IMR-90 (cell line): ENCODE results near the gene ADISSP. TPM values are rescaled to one million over a fixed set of nuclear protein-coding genes. Genes with fewer than 3 reads are reported as not detected.
A peak's percentile ranks its signal among the peaks of the same experiment; 100 is the strongest.

ENCODE experiments used
- ATAC-seq: fragments of 200-7000 bp; cut with Tn5 transposase; 2 replicates; pipeline ENCODE4 v1.9.1; 2020; ENCODE audit warnings: low read depth, mild to moderate bottlenecking, moderate library complexity
- BruUV-seq: library from RNA; stranded (reverse); fragments of 400-500 nt; replicated peaks from 2 replicates; lab custom pipeline; 2021; lab: Mats Ljungman, UMichigan
- CTCF ChIA-PET: fragments of 300-600 bp; formaldehyde crosslinking; extraction: SDS; loops from one replicate; lab custom pipeline; 2021; ENCODE audit warnings: antibody characterized with exemption; lab: Yijun Ruan, JAX
- POLR2A ChIA-PET: fragments of 300-600 bp; sonication (Branson Sonifier 250); formaldehyde crosslinking; loops from one replicate; lab custom pipeline; 2022; ENCODE audit warnings: antibody characterized with exemption; ENCODE audit not compliant: unreplicated experiment; lab: Charles Lee
- DNase-seq: peaks from one replicate; pipeline ENCODE4 v3.0.0; 2013
- H2AFZ ChIP-seq: replicated peaks from 2 replicates; pipeline ENCODE3; 2013; ENCODE audit warnings: low read length, mild to moderate bottlenecking; ENCODE audit not compliant: poor library complexity
- H2AK5ac ChIP-seq: 2 replicates; pipeline ENCODE4 v1.6.1; 2013; ENCODE audit warnings: low read depth, low read length, inconsistent platforms
- H2AK9ac ChIP-seq: replicated peaks from 2 replicates; pipeline ENCODE3; 2013; ENCODE audit warnings: mild to moderate bottlenecking, low read depth, low read length, moderate library complexity; ENCODE audit not compliant: poor library complexity
- H2BK120ac ChIP-seq: 2 replicates; pipeline ENCODE4 v1.6.1; 2013; ENCODE audit warnings: low read depth, low read length, inconsistent platforms
- H2BK15ac ChIP-seq: 3 replicates; pipeline ENCODE4 v1.6.1; 2013; ENCODE audit warnings: low read depth, low read length, inconsistent platforms
- H2BK20ac ChIP-seq: 2 replicates; pipeline ENCODE4 v1.6.1; 2013; ENCODE audit warnings: low read depth, mild to moderate bottlenecking, inconsistent platforms, low read length, moderate library complexity
- H2BK5ac ChIP-seq: 2 replicates; pipeline ENCODE4 v1.6.1; 2013; ENCODE audit warnings: mild to moderate bottlenecking, low read depth, low read length, inconsistent platforms; ENCODE audit not compliant: poor library complexity, severe bottlenecking
- H3K14ac ChIP-seq: replicated peaks from 2 replicates; pipeline ENCODE4 v1.6.1; 2013; ENCODE audit warnings: low read depth, low read length, inconsistent platforms
- H3K18ac ChIP-seq: 2 replicates; pipeline ENCODE4 v1.6.1; 2013; ENCODE audit warnings: low read depth, low read length, control low read depth
- H3K23ac ChIP-seq: 2 replicates; pipeline ENCODE4 v1.6.1; 2013; ENCODE audit warnings: low read depth, low read length, inconsistent platforms
- H3K27ac ChIP-seq: 2 replicates; pipeline ENCODE4 v1.5.1; 2013; ENCODE audit warnings: mild to moderate bottlenecking, control low read depth, low read length; ENCODE audit not compliant: insufficient read depth
- H3K27me3 ChIP-seq: 2 replicates; pipeline ENCODE4 v1.6.1; 2013; ENCODE audit warnings: low read length; ENCODE audit not compliant: control insufficient read depth, insufficient read depth
- H3K36me3 ChIP-seq: 2 replicates; pipeline ENCODE4 v1.6.1; 2013; ENCODE audit warnings: low read length, mixed read lengths; ENCODE audit not compliant: control insufficient read depth, insufficient read depth
- H3K4ac ChIP-seq: 2 replicates; pipeline ENCODE4 v1.6.1; 2013; ENCODE audit warnings: low read depth, low read length, inconsistent platforms
- H3K4me1 ChIP-seq: 2 replicates; pipeline ENCODE4 v1.6.1; 2013; ENCODE audit warnings: low read length, mixed read lengths; ENCODE audit not compliant: control insufficient read depth, insufficient read depth
- H3K4me2 ChIP-seq: 2 replicates; pipeline ENCODE4 v1.6.1; 2013; ENCODE audit warnings: low read depth, mild to moderate bottlenecking, control low read depth, low read length, moderate library complexity
- H3K4me3 ChIP-seq: 2 replicates; pipeline ENCODE4 v1.5.1; 2013; ENCODE audit warnings: low read depth, mild to moderate bottlenecking, control low read depth, low read length, moderate library complexity; ENCODE audit not compliant: insufficient read depth
- H3K56ac ChIP-seq: 2 replicates; pipeline ENCODE4 v1.6.1; 2013; ENCODE audit warnings: low read length, inconsistent platforms; ENCODE audit not compliant: insufficient read depth; ENCODE audit errors: extremely low read depth
- H3K79me1 ChIP-seq, 2 experiments: 2 replicates each; pipeline ENCODE4 v1.6.1; 2013; ENCODE audit warnings: low read length in 2 of 2, inconsistent platforms in 1 of 2, low read depth in 1 of 2
- H3K9ac ChIP-seq: 2 replicates; pipeline ENCODE4 v1.6.1; 2013; ENCODE audit warnings: low read depth, low read length, control low read depth
- H3K9me1 ChIP-seq: 2 replicates; pipeline ENCODE4 v1.6.1; 2013; ENCODE audit warnings: low read length, inconsistent platforms; ENCODE audit not compliant: insufficient read depth
- H3K9me3 ChIP-seq: 2 replicates; pipeline ENCODE4 v1.6.1; 2013; ENCODE audit warnings: low read length; ENCODE audit not compliant: control insufficient read depth, insufficient read depth
- H4K20me1 ChIP-seq: 2 replicates; pipeline ENCODE4 v1.6.1; 2013; ENCODE audit warnings: low read length, inconsistent platforms; ENCODE audit not compliant: insufficient read depth
- H4K5ac ChIP-seq: 2 replicates; pipeline ENCODE4 v1.6.1; 2013; ENCODE audit warnings: mild to moderate bottlenecking, low read depth, low read length, control low read depth
- H4K8ac ChIP-seq, 2 experiments: 2 replicates each; pipeline ENCODE4 v1.6.1; 2013; ENCODE audit warnings: low read depth in 2 of 2, low read length in 2 of 2, control low read depth in 1 of 2, inconsistent platforms in 1 of 2
- H4K91ac ChIP-seq: 2 replicates; pipeline ENCODE4 v1.6.1; 2013; ENCODE audit warnings: low read depth, low read length, inconsistent platforms; ENCODE audit not compliant: insufficient read depth
- BHLHE40 ChIP-seq: fragments of 150-350 bp; IDR thresholded peaks from 2 replicates; pipeline ENCODE4 v1.6.1; 2016; ENCODE audit warnings: mild to moderate bottlenecking, low read depth, low read length
- CEBPB ChIP-seq: IDR thresholded peaks from 2 replicates; pipeline ENCODE4 v1.6.1; 2012; ENCODE audit warnings: low read depth, low read length, improper control_type of control experiment
- CHD1 ChIP-seq: IDR thresholded peaks from 2 replicates; pipeline ENCODE4 v1.6.1; 2012; ENCODE audit warnings: low read depth, low read length, improper control_type of control experiment
- CTCF ChIP-seq: conservative IDR thresholded peaks from 2 replicates; pipeline ENCODE4 v1.5.1; 2012; ENCODE audit warnings: mild to moderate bottlenecking, low read depth, low read length, improper control_type of control experiment
- ELK1 ChIP-seq: fragments of 150-350 bp; IDR thresholded peaks from 2 replicates; pipeline ENCODE4 v1.6.1; 2016; ENCODE audit warnings: low read depth, mild to moderate bottlenecking, low read length, moderate library complexity, borderline replicate concordance
- FOS ChIP-seq: fragments of 150-350 bp; IDR thresholded peaks from 2 replicates; pipeline ENCODE4 v1.6.1; 2016; ENCODE audit warnings: low read depth, low read length
- MAFK ChIP-seq: IDR thresholded peaks from 2 replicates; pipeline ENCODE4 v1.6.1; 2012; ENCODE audit warnings: low read depth, low read length, improper control_type of control experiment
- MAZ ChIP-seq: IDR thresholded peaks from 2 replicates; pipeline ENCODE4 v1.6.1; 2012; ENCODE audit warnings: low read depth, mild to moderate bottlenecking, low read length, improper control_type of control experiment, moderate library complexity, borderline replicate concordance
- MXI1 ChIP-seq: IDR thresholded peaks from 2 replicates; pipeline ENCODE4 v1.6.1; 2012; ENCODE audit warnings: low read depth, mild to moderate bottlenecking, low read length, moderate library complexity, borderline replicate concordance
- NFE2L2 ChIP-seq: fragments of 150-350 bp; IDR thresholded peaks from 2 replicates; pipeline ENCODE4 v1.6.1; 2016; ENCODE audit warnings: low read depth, mild to moderate bottlenecking, low read length
- POLR2A ChIP-seq: IDR thresholded peaks from 2 replicates; pipeline ENCODE4 v1.6.1; 2012; ENCODE audit warnings: mild to moderate bottlenecking, low read depth, low read length
- RAD21 ChIP-seq: IDR thresholded peaks from 2 replicates; pipeline ENCODE4 v1.6.1; 2012; ENCODE audit warnings: low read length, improper control_type of control experiment
- RCOR1 ChIP-seq: IDR thresholded peaks from 2 replicates; pipeline ENCODE4 v1.6.1; 2012; ENCODE audit warnings: mild to moderate bottlenecking, low read length, improper control_type of control experiment; ENCODE audit not compliant: insufficient replicate concordance
- RFX5 ChIP-seq: IDR thresholded peaks from 2 replicates; pipeline ENCODE4 v1.8.0; 2012; ENCODE audit warnings: low read depth, mild to moderate bottlenecking, low read length, moderate library complexity
- SMC3 ChIP-seq: fragments of 150-350 bp; IDR thresholded peaks from 2 replicates; pipeline ENCODE4 v1.6.1; 2016; ENCODE audit warnings: low read depth, mild to moderate bottlenecking, antibody characterized with exemption, low read length, moderate library complexity
- WGBS, 2 experiments: methylation state at CpG; one replicate each; pipeline versions ENCODE4 v1.1.5 to v1.1.7; 2013; ENCODE audit warnings: missing lambda C conversion rate in 2 of 2; ENCODE audit not compliant: insufficient read length in 1 of 2; ENCODE audit errors: extremely low coverage in 2 of 2; 5-methylcytosine and 5-hydroxymethylcytosine counted together
- dilution Hi-C: fragments of 300-500 bp; cut with HindIII; formaldehyde crosslinking; loops from one replicate; pipeline ENCODE4 v1.14.3; 2018; ENCODE audit warnings: low sequenced_read_pairs; ENCODE audit not compliant: unreplicated experiment
- in situ Hi-C: fragments of 300-500 bp; cut with MboI; formaldehyde crosslinking; loops from 3 replicates; pipeline ENCODE4 v1.14.3; 2019; ENCODE audit warnings: low sequenced_read_pairs, inconsistent platforms, mixed read lengths
- intact Hi-C: fragments of 100-400 bp; cut with micrococcal nuclease; formaldehyde crosslinking; loops from 2 replicates; pipeline ENCODE4 v1.10.0; 2022
- polyA plus RNA-seq, 3 experiments: library from polyadenylated mRNA; depleted of rRNA; stranded (reverse); fragments of >200 nt; gene quantifications; 2 replicates each; pipeline ENCODE4 v1.2.3, GENCODE V29; 2012; ENCODE audit warnings: low replicate concordance in 1 of 3
- total RNA-seq: library from RNA; depleted of rRNA; stranded (reverse); fragments of >200 nt; gene quantifications from 2 replicates; pipeline ENCODE4 v1.2.3, GENCODE V29; 2012

The ADISSP gene
- total and polyA plus RNA-seq, 2 of the 4 experiments (the other 2 are of a cell fraction): 31.9 to 58.2 TPM

- Histone ChIP-seq H3K9ac (peak overlapping the region; percentile 76), H3K4ac (peak overlapping the region; percentile 98), H3K56ac (peak overlapping the region; percentile 98), H3K18ac (peak overlapping the region; percentile 84), H3K27me3 (no peaks in the 10 kb centered on the region), H4K91ac (peak overlapping the region; percentile 100), H3K4me2 (peak overlapping the region; percentile 68), H2BK15ac (peak overlapping the region; percentile 95), H3K23ac (peak overlapping the region; percentile 98), H3K9me1 (peaks cover 14% of the 10 kb centered on the region), H3K27ac (peak overlapping the region; percentile 91), H4K20me1 (no peaks in the 10 kb centered on the region), H2AFZ (peak overlapping the region; percentile 38), H2BK120ac (peak overlapping the region; percentile 98), H3K4me3 (peak overlapping the region; percentile 14; the same call in 1 of the 2 replicates), H4K8ac (peak overlapping the region; percentile 88 to 98), H3K14ac (peak overlapping the region; percentile 95), H3K36me3 (no peaks in the 10 kb centered on the region), H2BK5ac (peak overlapping the region; percentile 96), H4K5ac (peak overlapping the region; percentile 73), H3K4me1 (peaks cover 25% of the 10 kb centered on the region), H2BK20ac (peak overlapping the region; percentile 99), H3K79me1 (peaks cover 4 to 34% of the 10 kb centered on the region in 2 experiments; a peak in 3 of 4 replicates), H2AK9ac (peak overlapping the region; percentile 95), H3K9me3 (no peaks in the 10 kb centered on the region), H2AK5ac (peak overlapping the region; percentile 98)
- intact Hi-C loops: loop anchor here (1.0 to 2.0 kb wide), 2 partner anchors 9 to 13 kb away; partner anchors contain the start of gene AP5S1
- CTCF ChIA-PET: interaction anchor here (0.6 to 1.7 kb wide), 3 partner anchors 9 to 361 kb away, joined by 3 to 4 read pairs (median 3); no protein-coding TSS in a partner anchor
- DNase-seq (peak; percentile 99), ATAC-seq (peak; percentile 70)
- 0% methylated on average over 2 of the region's 20 CpGs; no CpG with 5 or more reads in 1 of the 2 experiments for WGBS, 2 experiments
- dilution Hi-C loops: no loop called here
- BruUV-seq: no TSS peak
- POLR2A ChIA-PET: interaction anchor here (0.9 kb wide), 1 partner anchor 202 kb away, joined by 3 read pairs; no protein-coding TSS in a partner anchor
- in situ Hi-C loops: no loop called here
- TF ChIP-seq RFX5 (no peak), MXI1 (peak; percentile 81), CTCF (no peak), SMC3 (no peak), FOS (peak; percentile 95), CHD1 (peak; percentile 84; the same call in 1 of the 2 replicates), MAFK (no peak), ELK1 (no peak), RCOR1 (peak; percentile 87), RAD21 (no peak), NFE2L2 (peak; percentile 69; the same call in 1 of the 2 replicates), MAZ (peak; percentile 99), POLR2A (0 out of 2 replicates have a peak, but pooled peaks have one; percentile 64), CEBPB (peak; percentile 98), BHLHE40 (peak; percentile 79; the same call in 1 of the 2 replicates)
Observed at GRCh38 chr20:3811467-3812258, 44.1 kb upstream of the ADISSP start.
